SIG-M5 (cell line): ENCODE results near the gene DGKD.
A peak's percentile ranks its signal among the peaks of the same experiment; 100 is the strongest.
"Not testable (repeated sequence)": the region's sequence is repeated elsewhere in the genome, so short reads cannot be mapped to it uniquely, and the experiment has no call there.

Experiments
- DNase-seq: peaks from one replicate; lab custom pipeline; 2025; lab: John Stamatoyannopoulos, UW

The DGKD gene

GRCh38 chr2:233353769-233354499 is at the start of gene DGKD:
Gene DGKD, plus strand, starts transcription at chr2:233354494. Its CDS starts 25 bp downstream, at chr2:233354519.
- DNase-seq: no peak

GRCh38 chr2:233307565-233307964 is 46.7 kb upstream of the DGKD start, which contains the start of gene SAG:
Gene SAG, plus strand, starts transcription at chr2:233307816. Its CDS starts 1,374 bp downstream, at chr2:233309190.
- no peak for DNase-seq

GRCh38 chr2:233311241-233311926 is 42.9 kb upstream of the DGKD start:
- no peak for DNase-seq

- DNase-seq: no peak
Observed at GRCh38 chr2:233312874-233313273, 41.4 kb upstream of the DGKD start.

GRCh38 chr2:233314180-233314925 is 39.9 kb upstream of the DGKD start:
- DNase-seq: no peak

GRCh38 chr2:233317196-233317943 is 36.9 kb upstream of the DGKD start:
- DNase-seq: no peak

- DNase-seq: no peak
Observed at GRCh38 chr2:233319256-233319655, 35.0 kb upstream of the DGKD start.

GRCh38 chr2:233320470-233320869 is 33.8 kb upstream of the DGKD start:
- no peak for DNase-seq

GRCh38 chr2:233321166-233321565 is 33.1 kb upstream of the DGKD start:
- no peak for DNase-seq

- DNase-seq: no peak
Observed at GRCh38 chr2:233323851-233324250, 30.4 kb upstream of the DGKD start.

- DNase-seq: no peak
Observed at GRCh38 chr2:233325256-233325655, 29.0 kb upstream of the DGKD start.

- no peak for DNase-seq
Observed at GRCh38 chr2:233325814-233326213, 28.5 kb upstream of the DGKD start.

GRCh38 chr2:233326500-233326899 is 27.8 kb upstream of the DGKD start:
- no peak for DNase-seq

GRCh38 chr2:233328922-233329321 is 25.4 kb upstream of the DGKD start:
- DNase-seq: no peak

GRCh38 chr2:233329489-233330135 is 24.7 kb upstream of the DGKD start:
- DNase-seq: no peak

- peak; percentile 97 for DNase-seq
Observed at GRCh38 chr2:233331536-233331935, 22.8 kb upstream of the DGKD start.

GRCh38 chr2:233332125-233332524 is 22.2 kb upstream of the DGKD start:
- no peak for DNase-seq

- DNase-seq: no peak
Observed at GRCh38 chr2:233334915-233335314, 19.4 kb upstream of the DGKD start.

- not testable (repeated sequence) for DNase-seq
Observed at GRCh38 chr2:233336091-233336490, 18.2 kb upstream of the DGKD start.

- no peak for DNase-seq
Observed at GRCh38 chr2:233336541-233336940, 17.8 kb upstream of the DGKD start.

GRCh38 chr2:233338046-233338445 is 16.2 kb upstream of the DGKD start:
- DNase-seq: no peak
